KOPT-K1 (cell line): ENCODE measurements around the gene WDFY4.

Experiments
- H3K27ac ChIP-seq: fragments of 200-600 bp; sonication (generic); 2 replicates; pipeline ENCODE4 v1.5.1; 2016; ENCODE audit warnings: antibody characterized with exemption, mild to moderate bottlenecking, low read depth, low read length; ENCODE audit not compliant: poor library complexity, severe bottlenecking
- H3K36me3 ChIP-seq: fragments of 200-600 bp; sonication (generic); 2 replicates; pipeline ENCODE4 v1.5.1; 2017; ENCODE audit warnings: antibody characterized with exemption, mild to moderate bottlenecking, low read length, moderate library complexity; ENCODE audit not compliant: insufficient read depth
- H3K9me3 ChIP-seq: fragments of 200-600 bp; sonication (generic); 2 replicates; pipeline ENCODE4 v1.5.1; 2017; ENCODE audit warnings: antibody characterized with exemption, low read length, mild to moderate bottlenecking; ENCODE audit not compliant: insufficient read depth, poor library complexity, severe bottlenecking

Gene WDFY4

DNA sequence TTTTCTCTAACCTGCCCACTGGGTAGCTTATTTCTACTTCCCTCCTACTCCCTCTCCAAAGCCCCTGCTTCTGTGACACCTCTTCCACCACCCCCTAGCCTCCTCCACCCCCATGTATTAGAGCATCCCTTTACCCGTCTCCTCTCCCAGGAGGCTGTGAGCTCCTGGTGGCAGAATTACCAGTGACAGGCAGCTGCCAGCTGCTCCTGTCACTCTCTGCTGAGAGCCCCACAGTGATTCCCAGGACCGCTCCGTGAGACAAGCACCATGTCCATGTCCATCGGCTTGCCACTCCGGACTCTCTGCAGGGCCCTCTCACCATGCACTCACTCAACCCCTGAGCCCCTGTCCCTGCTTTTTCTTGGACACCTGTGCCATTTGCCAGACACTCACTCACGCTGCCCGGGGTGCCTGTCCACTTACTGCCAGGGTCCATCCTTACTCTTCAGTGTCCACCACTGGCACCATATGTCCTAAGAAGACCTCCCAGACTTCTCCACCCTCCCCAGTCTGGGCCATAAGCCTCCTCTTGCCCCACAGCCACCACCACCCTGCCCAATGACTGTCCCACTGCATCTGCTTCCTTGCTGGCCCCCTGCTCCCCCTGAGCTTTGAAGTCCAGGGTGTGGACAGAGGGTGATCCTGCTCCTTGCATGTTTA lies 9.8 kb downstream of the WDFY4 start:
- Histone ChIP-seq H3K9me3 (peaks cover 8% of the 10 kb centered on the region), H3K36me3 (no peaks in the 10 kb centered on the region), H3K27ac (no peak overlapping the region)

DNA sequence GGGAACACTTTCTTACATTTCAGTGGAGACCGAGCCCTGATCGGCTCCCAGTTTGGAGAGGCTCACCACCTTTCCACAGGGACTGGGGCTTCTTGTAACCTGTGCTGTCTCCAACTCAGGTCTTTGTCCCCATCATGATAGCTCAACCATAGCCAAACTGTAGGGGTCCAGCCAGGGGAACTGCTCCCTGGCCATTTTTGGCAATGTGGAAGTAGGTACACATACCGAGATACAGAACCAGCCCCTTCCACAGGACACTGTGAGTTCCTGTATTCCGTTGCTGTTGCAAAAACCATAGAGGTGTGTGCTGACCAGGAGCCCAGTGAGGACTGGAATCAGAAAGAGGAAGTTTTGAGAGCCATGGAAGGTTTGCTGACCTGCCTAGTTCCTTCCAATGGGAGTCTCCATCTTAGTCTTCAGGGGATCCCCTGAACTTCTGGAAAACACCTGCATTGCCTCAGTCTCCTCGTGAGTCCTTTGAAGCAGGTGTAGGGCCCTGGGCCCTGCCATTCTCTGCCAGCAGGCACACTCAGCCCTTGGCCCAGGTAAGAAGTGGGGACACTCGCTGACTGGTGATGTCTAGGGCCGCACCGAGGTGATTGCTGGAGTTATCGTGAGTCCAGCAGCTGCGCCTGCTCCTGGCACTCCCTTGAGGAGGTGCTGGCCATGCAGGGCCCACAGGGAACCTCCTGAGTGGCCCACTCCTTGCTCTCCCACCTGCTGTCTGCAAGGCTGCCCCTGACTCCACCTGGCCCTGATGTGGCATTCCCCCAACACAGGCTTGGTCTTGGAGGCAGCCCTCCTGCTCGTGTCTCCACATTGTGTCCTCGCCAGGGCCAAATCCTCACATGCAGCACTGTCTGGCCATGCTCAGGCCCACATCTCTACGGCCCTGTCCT lies 11.2 kb downstream of the WDFY4 start:
- Histone ChIP-seq H3K9me3 (peaks cover under 1% of the 10 kb centered on the region), H3K36me3 (no peaks in the 10 kb centered on the region), H3K27ac (no peak overlapping the region)

DNA sequence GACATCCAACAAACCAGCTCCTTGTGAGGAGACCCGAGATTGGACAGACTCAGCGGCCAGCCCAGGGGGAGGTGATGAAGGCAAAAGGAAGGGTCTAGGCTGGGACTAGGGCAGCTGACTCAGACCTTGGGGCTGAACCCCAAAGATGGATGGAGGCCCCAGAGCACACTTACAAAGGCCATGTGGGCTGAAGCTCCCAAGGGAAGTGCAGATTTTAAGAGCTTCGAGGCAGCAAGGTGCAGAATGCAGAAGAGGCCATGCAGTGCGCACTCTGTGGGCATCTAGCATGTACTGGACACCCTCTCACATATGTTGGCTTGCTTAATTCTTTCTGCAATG lies 11.8 kb downstream of the WDFY4 start:
- H3K27ac ChIP-seq = no peak overlapping the region
- no peaks in the 10 kb centered on the region for H3K36me3 ChIP-seq

DNA sequence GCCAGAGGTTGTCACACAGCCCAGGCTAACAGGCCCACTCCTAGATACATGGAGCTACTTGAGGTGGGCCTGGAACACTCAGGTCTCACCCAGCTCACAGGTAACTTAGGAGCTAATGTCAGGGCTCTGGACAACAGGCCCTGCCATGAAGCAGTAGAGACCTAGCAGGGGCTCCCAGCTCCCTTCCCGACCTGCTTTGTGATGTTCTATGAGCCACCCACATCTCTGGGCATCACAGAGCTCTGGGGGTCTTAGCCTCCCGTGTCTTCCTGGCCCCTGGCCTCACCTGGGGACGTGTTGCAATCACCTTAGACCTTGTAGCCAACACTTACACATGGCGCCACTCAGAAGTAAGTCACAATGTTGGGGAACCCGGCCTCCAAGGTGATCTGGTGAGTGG lies 12.4 kb downstream of the WDFY4 start:
- H3K36me3 ChIP-seq = no peaks in the 10 kb centered on the region
- no peaks in the 10 kb centered on the region for H3K9me3 ChIP-seq
- no peak overlapping the region for H3K27ac ChIP-seq

More for the DNA sequence above, 11.8 kb downstream of the WDFY4 start:
- no peaks in the 10 kb centered on the region for H3K9me3 ChIP-seq

DNA sequence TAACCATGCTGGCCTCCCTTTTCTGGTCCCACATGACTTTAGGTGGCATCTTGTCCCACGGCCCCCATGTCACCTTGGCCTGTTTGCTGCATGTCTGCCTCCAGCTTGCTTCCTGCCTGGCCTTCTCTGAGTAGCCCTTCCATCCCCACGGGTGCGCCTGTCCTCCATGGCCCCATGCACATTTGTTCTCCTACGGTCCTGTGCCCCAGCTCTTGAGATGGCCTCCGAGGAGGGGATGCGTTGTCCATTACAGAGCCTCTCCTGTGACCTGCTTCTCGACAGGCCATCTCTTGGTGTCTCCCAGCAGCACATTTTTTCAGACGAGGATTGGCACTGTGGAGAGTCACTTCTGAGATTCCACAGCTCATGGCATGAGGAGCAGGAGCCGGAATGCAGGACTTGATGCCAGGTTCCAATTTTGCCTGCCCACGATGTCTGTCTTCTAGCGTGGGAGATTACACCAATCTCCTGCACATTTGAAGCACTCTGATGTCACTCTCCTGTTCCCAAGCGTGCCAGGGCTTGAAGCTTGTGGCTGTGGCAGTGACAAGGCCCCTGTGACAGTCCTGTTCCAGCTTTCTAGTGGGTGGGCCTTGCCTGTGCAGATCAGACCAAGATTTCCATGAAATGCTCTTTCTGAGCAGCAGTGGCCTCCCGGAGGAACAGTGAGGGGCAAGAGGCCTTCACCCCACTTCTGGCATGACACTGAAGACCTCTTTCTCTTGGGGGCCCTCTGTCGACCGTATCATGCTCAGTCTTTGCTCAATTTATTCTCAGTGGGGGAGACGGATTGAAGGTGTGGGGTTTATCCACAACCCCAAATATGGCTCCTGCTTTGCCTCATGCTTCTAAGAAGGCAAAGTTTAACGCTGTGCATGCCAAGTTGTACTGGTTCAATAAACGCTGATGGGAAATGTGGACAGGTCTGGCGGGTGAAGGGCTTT lies 13.4 kb downstream of the WDFY4 start:
- Histone ChIP-seq H3K9me3 (no peaks in the 10 kb centered on the region), H3K27ac (no peak overlapping the region), H3K36me3 (no peaks in the 10 kb centered on the region)

DNA sequence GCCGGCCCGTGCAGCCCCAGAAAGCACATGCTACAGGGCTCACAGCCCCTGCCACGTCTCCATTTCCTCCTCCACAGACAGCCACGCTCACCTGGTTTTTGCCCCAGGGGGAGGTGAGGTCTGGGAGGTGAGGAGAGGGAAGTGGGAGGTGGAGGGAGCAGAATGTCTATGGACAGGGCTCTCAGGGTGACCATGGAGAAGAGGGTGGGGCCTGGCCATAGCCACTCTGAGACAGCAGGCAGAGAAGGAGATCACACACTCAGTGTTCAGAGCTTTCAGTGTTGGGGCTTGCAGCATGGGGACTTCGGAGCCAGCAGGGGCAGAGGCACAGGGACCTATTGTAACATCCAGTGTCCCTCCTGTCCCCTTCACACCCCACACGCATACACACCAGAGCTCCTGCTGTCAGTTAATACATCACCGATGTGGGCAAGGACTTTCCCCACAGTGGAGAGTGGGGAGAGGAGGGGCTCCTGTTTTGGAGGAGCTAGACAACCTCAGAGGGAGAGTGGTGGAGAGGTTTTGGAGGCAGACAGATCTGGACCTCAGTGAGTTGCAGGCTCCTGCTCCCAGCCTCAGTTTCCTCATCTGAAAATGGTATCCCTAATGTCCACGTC lies 14.4 kb downstream of the WDFY4 start:
- Histone ChIP-seq H3K36me3 (no peaks in the 10 kb centered on the region), H3K9me3 (no peaks in the 10 kb centered on the region), H3K27ac (no peak overlapping the region)

DNA sequence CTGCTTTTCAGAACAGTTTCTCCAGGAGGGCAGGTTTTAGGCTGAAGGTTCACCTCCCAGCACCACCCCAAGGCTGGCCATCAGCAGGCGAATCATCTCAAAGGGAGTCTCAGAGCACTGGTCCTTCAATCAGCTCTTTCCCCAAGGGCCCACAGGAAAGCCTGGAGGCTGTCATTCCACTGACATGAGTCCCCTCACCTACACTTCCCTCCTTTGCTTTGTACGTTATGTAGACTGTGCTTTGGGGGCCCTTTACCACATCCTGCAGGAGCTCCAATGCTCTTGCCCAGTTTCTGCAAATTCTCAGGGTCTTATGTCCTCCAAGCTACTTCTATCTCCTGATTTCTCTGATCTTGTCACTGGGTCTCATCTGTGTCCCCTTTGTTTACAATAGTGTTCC lies 15.4 kb downstream of the WDFY4 start:
- H3K27ac ChIP-seq = no peak overlapping the region
- H3K36me3 ChIP-seq = no peaks in the 10 kb centered on the region
- no peaks in the 10 kb centered on the region for H3K9me3 ChIP-seq

DNA sequence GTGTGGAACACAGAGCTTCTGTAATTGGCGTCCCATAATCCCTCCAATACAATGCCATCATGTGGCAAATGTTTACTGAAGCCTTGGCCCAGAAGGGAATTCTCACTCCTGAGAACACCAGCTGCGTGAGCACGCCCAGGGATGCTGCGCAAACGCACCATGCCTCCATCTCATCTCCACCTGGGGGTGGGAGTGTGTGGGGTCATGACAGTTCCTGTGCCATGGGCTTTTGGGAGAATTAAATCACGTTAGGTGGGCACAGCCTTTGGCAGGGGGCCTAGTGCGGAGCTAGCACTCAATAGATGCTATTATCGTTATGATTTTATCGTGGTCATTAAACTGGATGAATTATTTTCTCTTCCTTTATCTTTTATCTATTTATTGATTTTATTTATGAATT lies 15.8 kb downstream of the WDFY4 start:
- no peaks in the 10 kb centered on the region for H3K9me3 ChIP-seq
- H3K36me3 ChIP-seq = no peaks in the 10 kb centered on the region
- no peak overlapping the region for H3K27ac ChIP-seq

DNA sequence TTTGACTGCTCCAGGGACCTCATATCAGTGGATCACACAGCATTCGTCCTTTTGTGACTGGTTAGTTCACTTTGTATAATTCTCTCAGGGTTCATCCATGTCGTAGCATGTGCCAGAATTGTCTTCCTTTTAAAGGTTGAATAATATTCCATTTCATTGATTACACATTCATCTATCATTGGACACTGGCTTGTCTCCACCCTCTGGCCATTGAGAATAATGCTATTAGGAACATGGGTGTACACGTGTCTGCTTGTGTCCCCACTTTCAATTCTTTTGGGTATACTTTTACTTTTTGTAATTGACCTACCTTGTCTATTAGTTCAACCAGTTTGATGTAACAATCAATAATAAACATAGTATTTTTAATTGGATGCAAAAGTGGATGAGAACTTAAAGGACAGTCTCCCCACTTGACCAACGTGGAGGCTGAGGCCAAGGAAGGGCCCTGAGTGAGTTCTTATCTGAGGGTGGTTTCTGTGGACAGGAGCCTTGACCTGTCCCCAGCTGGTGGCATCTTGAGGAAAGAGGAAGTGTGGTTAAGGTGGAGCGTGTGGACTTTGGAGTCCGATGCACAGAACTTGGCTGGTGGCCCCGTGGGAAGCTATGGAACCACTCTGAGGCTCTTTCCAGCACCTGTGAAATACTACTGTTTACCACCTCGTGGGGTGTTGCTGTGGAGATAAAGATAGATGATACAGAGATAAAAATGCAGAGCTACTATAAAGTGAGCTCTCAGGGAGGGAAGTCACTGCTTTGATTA lies 16.6 kb downstream of the WDFY4 start:
- H3K27ac ChIP-seq = no peak overlapping the region
- no peaks in the 10 kb centered on the region for H3K9me3 ChIP-seq
- H3K36me3 ChIP-seq = no peaks in the 10 kb centered on the region

DNA sequence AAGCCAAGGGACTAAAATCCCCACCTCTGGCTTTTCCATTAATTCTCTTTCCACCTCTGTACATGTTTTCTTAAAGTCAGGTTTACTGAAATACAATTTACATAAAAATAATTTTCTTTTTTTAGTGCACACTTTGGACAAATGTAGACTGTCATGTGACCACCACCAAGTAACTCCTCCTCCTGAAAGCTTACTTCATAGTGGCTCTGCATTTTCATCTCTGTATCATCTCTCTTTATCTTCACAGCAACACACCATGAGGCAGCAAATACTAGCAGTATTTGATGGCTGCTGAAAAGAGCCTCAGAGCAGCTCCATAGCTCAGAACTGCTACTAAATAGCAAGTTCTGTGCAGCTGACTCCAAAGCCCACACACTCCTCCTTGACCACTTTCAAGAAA lies 17.3 kb downstream of the WDFY4 start:
- Histone ChIP-seq H3K27ac (no peak overlapping the region), H3K9me3 (no peaks in the 10 kb centered on the region), H3K36me3 (no peaks in the 10 kb centered on the region)

DNA sequence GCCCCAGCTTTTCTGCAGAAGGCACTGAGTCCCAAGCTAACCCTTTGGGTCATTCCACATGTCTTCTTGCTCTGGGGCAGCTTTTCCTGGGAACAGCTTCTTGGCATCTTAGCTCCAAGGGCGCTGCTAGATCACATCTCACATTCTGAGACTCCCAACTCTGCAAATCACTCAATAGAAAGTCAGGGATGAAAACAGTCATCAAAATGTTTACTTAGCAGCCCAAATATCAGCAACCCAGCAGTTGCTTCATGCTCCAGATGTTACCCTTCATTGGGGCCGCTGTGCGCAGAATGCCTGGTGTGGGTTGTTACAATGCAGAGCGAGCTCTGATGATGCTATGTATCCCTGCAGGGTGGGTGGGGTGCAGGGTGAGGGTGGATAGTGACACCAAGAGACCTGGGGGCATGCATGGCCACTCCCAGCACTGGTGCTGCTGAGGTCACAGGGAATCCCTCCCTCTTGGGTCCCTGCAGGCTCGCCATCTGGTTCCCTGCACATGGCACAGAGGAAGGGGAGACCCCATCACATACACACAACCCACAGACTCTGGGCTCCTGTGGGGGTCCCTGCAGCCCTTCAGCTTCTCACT lies 19.0 kb downstream of the WDFY4 start:
- H3K36me3 ChIP-seq = no peaks in the 10 kb centered on the region
- no peaks in the 10 kb centered on the region for H3K9me3 ChIP-seq
- no peak overlapping the region for H3K27ac ChIP-seq

DNA sequence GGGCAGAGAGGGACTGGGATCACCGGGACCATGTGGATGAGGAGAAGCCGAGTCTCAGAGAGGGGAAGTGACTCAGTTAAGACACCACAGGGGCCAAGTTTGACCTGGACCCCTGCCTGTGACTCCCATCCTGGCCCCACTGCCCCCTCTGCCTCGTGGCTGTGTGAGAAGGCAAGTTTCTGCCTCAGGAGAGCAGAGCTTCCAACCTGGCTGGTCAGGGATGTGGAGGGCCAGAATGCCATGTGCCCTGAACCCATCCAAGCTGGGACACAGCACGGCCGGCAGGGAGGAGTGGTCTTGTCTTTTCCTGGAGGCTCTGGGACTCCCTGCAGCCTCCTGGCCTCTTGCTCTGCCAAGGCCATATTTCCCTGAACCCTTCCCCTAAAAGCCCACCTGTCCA lies 19.5 kb downstream of the WDFY4 start:
- Histone ChIP-seq H3K27ac (no peak overlapping the region), H3K9me3 (no peaks in the 10 kb centered on the region), H3K36me3 (no peaks in the 10 kb centered on the region)

DNA sequence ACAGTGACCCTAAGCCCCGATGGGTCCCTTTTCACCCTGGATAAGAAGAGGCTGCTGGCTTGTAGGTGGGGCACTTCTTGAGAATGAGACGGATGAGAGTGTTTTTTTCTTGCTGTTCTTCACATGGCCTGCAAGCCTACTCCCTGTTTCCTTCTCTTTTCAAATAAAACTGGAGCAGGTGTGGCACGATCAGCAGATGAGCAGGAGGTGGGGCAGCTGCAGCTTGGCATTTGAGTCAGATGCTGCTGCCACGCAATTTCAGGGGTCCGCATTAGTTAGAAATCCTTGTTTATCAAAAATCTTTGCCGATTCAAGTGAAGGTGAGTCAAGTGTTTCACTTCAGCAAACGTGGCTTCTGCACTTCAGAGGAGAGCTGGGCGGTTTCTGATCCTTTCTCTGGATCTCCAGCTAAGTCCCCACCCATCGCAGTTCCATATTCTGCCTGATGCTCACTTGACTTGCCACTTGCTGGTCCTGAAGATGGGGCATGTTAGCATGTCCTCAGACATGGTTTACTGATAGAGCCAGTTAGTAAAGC lies 20.8 kb downstream of the WDFY4 start:
- Histone ChIP-seq H3K36me3 (no peaks in the 10 kb centered on the region), H3K9me3 (no peaks in the 10 kb centered on the region), H3K27ac (no peak overlapping the region)

DNA sequence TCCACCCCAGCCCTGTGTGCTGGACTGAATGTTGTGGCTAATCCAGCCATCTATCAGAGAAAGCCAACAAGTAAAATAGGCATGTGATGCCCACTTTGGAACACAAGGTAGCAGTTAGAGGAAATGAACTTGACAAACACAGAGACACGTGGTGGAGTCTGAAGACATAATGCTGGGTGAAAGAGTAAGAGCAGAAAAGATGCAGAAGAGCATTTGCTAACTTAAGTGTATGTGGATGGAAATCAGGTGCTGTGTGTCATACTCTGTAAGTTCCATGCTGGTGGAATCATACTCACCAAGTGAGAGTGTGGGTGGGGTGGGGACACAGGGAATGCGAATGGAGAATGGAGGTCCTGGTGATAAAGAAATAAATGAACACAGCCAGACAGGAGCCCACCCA lies 22.8 kb downstream of the WDFY4 start:
- no peak overlapping the region for H3K27ac ChIP-seq
- no peaks in the 10 kb centered on the region for H3K9me3 ChIP-seq
- no peaks in the 10 kb centered on the region for H3K36me3 ChIP-seq
